Smooth muscle cell (in vitro differentiated cells): ENCODE results near the gene ZNF74. TPM values are rescaled to one million over a fixed set of nuclear protein-coding genes. Genes with fewer than 3 reads are reported as not detected.

Experiments used
- DNase-seq: peaks from one replicate; lab custom pipeline; 2025; ENCODE audit not compliant: unreplicated experiment; lab: John Stamatoyannopoulos, UW
- H2AFZ ChIP-seq: fragments of 200-600 bp; sonication (generic); 2 replicates; pipeline ENCODE4 v1.6.0; 2016; ENCODE audit warnings: antibody characterized with exemption, low read depth, mild to moderate bottlenecking
- H3F3A ChIP-seq: fragments of 200-600 bp; sonication (generic); 2 replicates; pipeline ENCODE4 v1.6.0; 2017; ENCODE audit warnings: antibody characterized with exemption, low read depth
- H3K27ac ChIP-seq: fragments of 200-600 bp; sonication (generic); 2 replicates; pipeline ENCODE4 v1.5.1; 2016; ENCODE audit warnings: low read depth, mild to moderate bottlenecking
- H3K27me3 ChIP-seq: fragments of 200-600 bp; sonication (generic); 2 replicates; pipeline ENCODE4 v1.6.1; 2016; ENCODE audit warnings: low read depth, mild to moderate bottlenecking
- H3K36me3 ChIP-seq: fragments of 200-600 bp; sonication (generic); 2 replicates; pipeline ENCODE4 v1.5.1; 2016; ENCODE audit warnings: low read depth
- H3K4me1 ChIP-seq: fragments of 200-600 bp; sonication (generic); 2 replicates; pipeline ENCODE4 v1.5.1; 2016; ENCODE audit warnings: low read depth
- H3K4me2 ChIP-seq: fragments of 200-600 bp; sonication (generic); 2 replicates; pipeline ENCODE4 v1.6.0; 2016; ENCODE audit warnings: mild to moderate bottlenecking
- H3K4me3 ChIP-seq: fragments of 200-600 bp; sonication (generic); 2 replicates; pipeline ENCODE4 v1.5.1; 2016; ENCODE audit warnings: mild to moderate bottlenecking
- H3K79me2 ChIP-seq: fragments of 200-600 bp; sonication (generic); 2 replicates; pipeline ENCODE4 v1.6.0; 2016; ENCODE audit warnings: low read depth, mild to moderate bottlenecking
- H3K9ac ChIP-seq: fragments of 200-600 bp; sonication (generic); 2 replicates; pipeline ENCODE4 v1.6.0; 2016; ENCODE audit warnings: low read depth
- H3K9me3 ChIP-seq: fragments of 200-600 bp; sonication (generic); replicated peaks from 2 replicates; pipeline ENCODE4 v1.5.1; 2016; ENCODE audit warnings: low read depth
- H4K20me1 ChIP-seq: fragments of 200-600 bp; sonication (generic); 2 replicates; pipeline ENCODE4 v1.6.0; 2016; ENCODE audit warnings: low read depth
- CTCF ChIP-seq: fragments of 200-600 bp; sonication (generic); IDR thresholded peaks from 2 replicates; pipeline ENCODE4 v1.5.1; 2017; ENCODE audit warnings: borderline replicate concordance, mild to moderate bottlenecking, antibody characterized with exemption; ENCODE audit not compliant: insufficient read depth, poor library complexity, severe bottlenecking
- WGBS: methylation state at CpG from one replicate; pipeline ENCODE4 v1.1.7; 2016; ENCODE audit warnings: low lambda C conversion rate; 5-methylcytosine and 5-hydroxymethylcytosine counted together
- polyA plus RNA-seq: library from polyadenylated mRNA; unstranded; fragments of >200 nt; fragmentation: Nextera tagmentation; extraction: Ambion mirVana; gene quantifications from 2 replicates; pipeline ENCODE4 v1.2.1, GENCODE V29; 2016
- total RNA-seq: library from RNA; depleted of rRNA; stranded (reverse); fragments of >200 nt; gene quantifications from 2 replicates; pipeline ENCODE4 v1.2.3, GENCODE V29; 2014

ZNF74 gene
- total and polyA plus RNA-seq, 2 experiments from 2014 or later, result 11.8 to 14.3 TPM

GRCh38 chr22:20421507-20421874 is 27.5 kb downstream of the ZNF74 start:
- Histone ChIP-seq H3K27me3 (no peaks in the 10 kb centered on the region), H3K9ac (peak overlapping the region; percentile 68), H3K4me1 (no peaks in the 10 kb centered on the region), H4K20me1 (no peaks in the 10 kb centered on the region), H3K9me3 (no peaks in the 10 kb centered on the region), H2AFZ (no peak overlapping the region), H3K4me2 (no peak overlapping the region), H3F3A (peaks cover 16% of the 10 kb centered on the region), H3K4me3 (no peak overlapping the region), H3K79me2 (no peaks in the 10 kb centered on the region), H3K36me3 (no peaks in the 10 kb centered on the region), H3K27ac (peak overlapping the region; percentile 86)
- WGBS, result 66% methylated on average over 7 of the region's 7 CpGs
- TF ChIP-seq CTCF, result no peak
- no peak for DNase-seq

DNA sequence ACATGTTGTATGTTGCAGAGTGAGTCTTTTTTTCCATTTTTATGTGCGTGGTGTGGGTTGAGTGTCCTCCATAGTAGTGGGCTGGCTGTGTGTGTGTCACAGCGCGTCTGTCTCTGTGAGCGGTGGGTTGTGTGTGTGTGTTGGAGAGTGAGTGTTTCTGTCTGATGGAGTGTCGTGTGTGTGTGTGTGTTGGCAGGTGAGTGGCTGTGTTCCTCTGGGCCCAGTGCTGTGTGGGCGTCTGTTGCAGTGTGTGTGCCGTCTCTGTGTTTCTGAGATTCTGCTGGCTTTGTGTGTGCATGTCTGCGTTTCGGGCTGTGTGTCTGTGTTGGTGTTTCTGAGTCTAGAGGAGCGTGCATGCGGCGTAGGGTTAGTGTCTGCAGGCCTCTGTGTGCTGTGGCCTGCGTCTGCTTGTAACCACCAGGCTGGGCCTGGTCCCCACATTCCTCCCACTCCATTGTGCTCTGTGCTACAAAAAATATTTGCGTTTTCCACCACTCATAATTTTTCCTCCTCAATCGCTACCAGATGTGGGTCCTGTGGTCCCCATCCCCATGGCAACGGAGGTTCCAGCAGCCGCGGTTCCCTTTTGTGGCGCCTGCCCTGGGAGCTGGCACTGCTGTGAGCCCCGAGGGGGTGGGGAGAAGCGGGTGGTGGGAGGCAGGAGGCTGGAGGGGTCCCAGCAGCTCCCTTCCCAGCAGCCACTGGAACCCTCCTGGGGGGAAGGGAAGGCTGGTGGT is 28.5 kb downstream of the ZNF74 start:
- peak overlapping the region; percentile 68 for H3K9ac ChIP-seq
- 33% methylated on average over 20 of the region's 21 CpGs for WGBS
- DNase-seq, result no peak
- TF ChIP-seq CTCF, result no peak
- H3K79me2 ChIP-seq, result no peaks in the 10 kb centered on the region
- H3K4me1 ChIP-seq, result no peaks in the 10 kb centered on the region
- peaks cover 16% of the 10 kb centered on the region for H3F3A ChIP-seq
- peak overlapping the region; percentile 33 for H3K4me2 ChIP-seq
- H3K27me3 ChIP-seq, result no peaks in the 10 kb centered on the region
- no peak overlapping the region for H2AFZ ChIP-seq
- H3K27ac ChIP-seq, result peak overlapping the region; percentile 86
- no peaks in the 10 kb centered on the region for H3K36me3 ChIP-seq
- peaks cover 6% of the 10 kb centered on the region for H4K20me1 ChIP-seq
- no peak overlapping the region for H3K4me3 ChIP-seq
- H3K9me3 ChIP-seq, result no peaks in the 10 kb centered on the region

- peak overlapping the region; percentile 33 for H3K4me2 ChIP-seq
Measured at GRCh38 chr22:20423008-20423905, 29.3 kb downstream of the ZNF74 start.

More at GRCh38 chr22:20423008-20423905, 29.3 kb downstream of the ZNF74 start:
- H3K9ac ChIP-seq, result peak overlapping the region; percentile 68
- peaks cover 12% of the 10 kb centered on the region for H4K20me1 ChIP-seq
- H3K4me3 ChIP-seq, result no peak overlapping the region
- WGBS, result 89% methylated on average over 18 of the region's 20 CpGs
- no peaks in the 10 kb centered on the region for H3K79me2 ChIP-seq
- H3K9me3 ChIP-seq, result no peaks in the 10 kb centered on the region
- no peak overlapping the region for H2AFZ ChIP-seq
- no peaks in the 10 kb centered on the region for H3K27me3 ChIP-seq
- no peak for DNase-seq
- no peaks in the 10 kb centered on the region for H3K36me3 ChIP-seq
- no peaks in the 10 kb centered on the region for H3K4me1 ChIP-seq
- H3F3A ChIP-seq, result peaks cover 16% of the 10 kb centered on the region
- peak overlapping the region; percentile 86 for H3K27ac ChIP-seq
- TF ChIP-seq CTCF, result no peak
